ENCODE results near the gene ARID5B.

The ARID5B gene

DNA sequence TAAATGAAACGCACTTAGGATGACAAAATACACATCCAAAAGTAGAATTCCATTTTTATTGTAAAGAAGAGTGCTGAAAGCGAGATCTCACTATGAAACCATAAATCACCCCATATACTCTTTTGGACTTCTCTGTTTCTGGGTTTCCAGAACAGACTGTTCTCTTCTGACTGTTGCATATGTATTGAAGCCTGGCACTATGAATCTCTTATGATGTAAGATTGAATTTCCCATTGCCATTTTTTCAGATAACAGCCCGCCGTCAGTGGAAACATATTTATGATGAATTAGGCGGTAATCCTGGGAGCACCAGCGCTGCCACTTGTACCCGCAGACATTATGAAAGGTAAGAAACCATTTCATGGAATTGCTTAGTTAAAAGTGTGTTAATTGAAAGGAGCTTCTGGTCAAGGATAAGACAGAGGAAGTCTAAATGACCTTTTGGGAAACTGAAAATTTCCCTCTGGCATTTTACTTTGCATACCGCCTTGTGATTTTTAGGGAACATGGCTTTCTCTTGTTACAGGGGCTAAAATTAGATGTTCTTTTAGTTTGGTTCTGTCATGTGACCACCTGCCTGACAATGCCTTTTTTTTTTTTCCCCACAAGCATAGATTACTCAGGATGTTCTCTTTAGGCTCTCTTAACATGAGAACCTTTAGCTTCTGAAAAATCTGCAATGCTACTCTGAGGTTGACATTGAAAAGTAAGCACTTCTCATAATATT lies 168.1 kb downstream of the ARID5B start:
- H3K27ac ChIP-seq = no peak overlapping the region
- TF ChIP-seq, protein P1, sequence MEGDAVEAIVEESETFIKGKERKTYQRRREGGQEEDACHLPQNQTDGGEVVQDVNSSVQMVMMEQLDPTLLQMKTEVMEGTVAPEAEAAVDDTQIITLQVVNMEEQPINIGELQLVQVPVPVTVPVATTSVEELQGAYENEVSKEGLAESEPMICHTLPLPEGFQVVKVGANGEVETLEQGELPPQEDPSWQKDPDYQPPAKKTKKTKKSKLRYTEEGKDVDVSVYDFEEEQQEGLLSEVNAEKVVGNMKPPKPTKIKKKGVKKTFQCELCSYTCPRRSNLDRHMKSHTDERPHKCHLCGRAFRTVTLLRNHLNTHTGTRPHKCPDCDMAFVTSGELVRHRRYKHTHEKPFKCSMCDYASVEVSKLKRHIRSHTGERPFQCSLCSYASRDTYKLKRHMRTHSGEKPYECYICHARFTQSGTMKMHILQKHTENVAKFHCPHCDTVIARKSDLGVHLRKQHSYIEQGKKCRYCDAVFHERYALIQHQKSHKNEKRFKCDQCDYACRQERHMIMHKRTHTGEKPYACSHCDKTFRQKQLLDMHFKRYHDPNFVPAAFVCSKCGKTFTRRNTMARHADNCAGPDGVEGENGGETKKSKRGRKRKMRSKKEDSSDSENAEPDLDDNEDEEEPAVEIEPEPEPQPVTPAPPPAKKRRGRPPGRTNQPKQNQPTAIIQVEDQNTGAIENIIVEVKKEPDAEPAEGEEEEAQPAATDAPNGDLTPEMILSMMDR (IDR thresholded peaks at IDR 0.05) = no peak
- no peak for TF ChIP-seq ZFX (IDR thresholded peaks at IDR 0.05; ENCODE audit: borderline replicate concordance)

DNA sequence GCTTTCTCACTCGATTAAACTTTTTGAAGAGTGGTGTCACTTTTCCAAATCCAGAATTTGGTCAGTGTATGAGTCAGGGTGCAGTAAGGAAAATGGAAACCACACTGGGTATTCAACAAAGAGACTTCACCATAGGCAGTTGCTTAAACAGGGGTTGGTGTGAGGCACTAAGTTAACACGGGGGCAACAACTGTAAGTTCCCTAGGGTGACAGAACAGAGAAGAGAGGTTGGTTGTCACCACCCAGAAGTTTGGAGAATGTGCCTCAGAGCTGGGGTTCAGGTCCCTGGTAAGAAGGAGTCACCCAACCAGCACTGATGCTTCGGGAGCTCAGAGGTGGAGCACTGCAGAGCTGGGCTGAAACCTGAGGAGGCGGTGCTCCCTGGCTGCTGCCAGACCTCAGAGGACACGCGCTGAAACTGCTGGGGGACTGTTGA lies 170.4 kb downstream of the ARID5B start:
- no peak overlapping the region for H3K27ac ChIP-seq
- TF ChIP-seq, protein P1 (IDR thresholded peaks at IDR 0.05) = no peak
- TF ChIP-seq ZFX (IDR thresholded peaks at IDR 0.05; ENCODE audit: borderline replicate concordance) = no peak

DNA sequence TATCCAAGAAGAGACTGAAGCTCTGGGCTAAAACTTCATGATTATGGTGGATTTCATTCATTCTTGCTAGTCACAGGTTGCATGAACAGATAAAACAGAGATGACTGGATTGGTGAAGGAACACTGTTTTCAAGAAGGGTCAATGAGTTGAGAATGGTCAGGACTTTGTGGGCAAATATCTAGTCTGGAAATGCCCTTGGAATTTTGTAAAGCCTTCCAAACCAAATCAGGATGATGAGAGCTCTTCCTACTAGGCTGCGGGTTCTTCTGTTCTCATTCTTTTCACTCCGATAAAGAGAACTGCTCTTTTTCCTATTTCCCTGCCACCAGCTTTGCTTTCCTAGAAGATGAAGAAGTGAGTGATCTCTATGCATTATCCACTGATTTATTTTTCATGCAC lies 171.4 kb downstream of the ARID5B start:
- TF ChIP-seq, protein P1 (IDR thresholded peaks at IDR 0.05) = no peak
- TF ChIP-seq ZFX (IDR thresholded peaks at IDR 0.05; ENCODE audit: borderline replicate concordance) = no peak
- peak overlapping the region; percentile 25; the same call in 1 of the 2 replicates for H3K27ac ChIP-seq

DNA sequence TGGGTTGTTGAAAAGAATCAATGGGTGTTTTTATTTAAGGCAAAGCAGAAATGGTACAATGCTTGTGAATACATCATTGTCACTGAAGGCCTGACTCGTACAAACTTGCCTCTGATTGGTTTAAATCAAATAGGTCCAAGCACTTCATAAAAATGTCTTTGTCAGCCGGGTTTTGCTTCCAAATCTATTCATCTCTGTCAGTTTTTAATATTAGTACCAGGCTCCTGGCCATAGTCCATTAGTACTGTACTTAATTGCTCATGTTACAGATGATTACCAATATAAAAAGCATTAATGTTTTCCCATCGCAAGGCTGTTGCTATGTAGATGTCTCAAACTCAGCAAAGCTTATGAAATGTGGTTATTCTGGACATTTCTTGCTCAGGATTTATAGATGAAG lies 171.9 kb downstream of the ARID5B start:
- H3K27ac ChIP-seq = peak overlapping the region; percentile 2; the same call in 1 of the 2 replicates
- TF ChIP-seq, protein P1 (IDR thresholded peaks at IDR 0.05) = no peak
- no peak for TF ChIP-seq ZFX (IDR thresholded peaks at IDR 0.05; ENCODE audit: borderline replicate concordance)

DNA sequence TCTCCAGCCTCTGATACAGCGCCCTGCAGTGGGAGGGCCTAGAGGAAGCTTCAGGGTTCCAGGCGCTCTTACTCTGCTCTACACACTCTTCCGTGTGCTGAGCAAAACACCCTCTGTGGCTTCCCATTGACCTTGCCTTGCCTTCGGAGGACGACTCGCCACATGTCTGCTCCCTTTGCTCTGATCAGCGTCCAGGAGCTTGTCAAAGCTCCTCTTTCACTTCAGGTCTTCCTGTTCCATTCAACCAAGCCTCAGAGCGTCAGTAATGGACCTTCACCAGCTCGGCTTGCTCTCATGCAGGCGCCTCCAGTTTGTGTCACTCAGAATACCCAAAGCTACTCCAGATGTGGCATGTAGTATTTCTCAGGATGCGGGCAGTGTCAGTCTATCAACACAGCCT lies 173.9 kb downstream of the ARID5B start:
- H3K27ac ChIP-seq = no peak overlapping the region
- TF ChIP-seq, protein P1 (IDR thresholded peaks at IDR 0.05) = no peak
- no peak for TF ChIP-seq ZFX (IDR thresholded peaks at IDR 0.05; ENCODE audit: borderline replicate concordance)

DNA sequence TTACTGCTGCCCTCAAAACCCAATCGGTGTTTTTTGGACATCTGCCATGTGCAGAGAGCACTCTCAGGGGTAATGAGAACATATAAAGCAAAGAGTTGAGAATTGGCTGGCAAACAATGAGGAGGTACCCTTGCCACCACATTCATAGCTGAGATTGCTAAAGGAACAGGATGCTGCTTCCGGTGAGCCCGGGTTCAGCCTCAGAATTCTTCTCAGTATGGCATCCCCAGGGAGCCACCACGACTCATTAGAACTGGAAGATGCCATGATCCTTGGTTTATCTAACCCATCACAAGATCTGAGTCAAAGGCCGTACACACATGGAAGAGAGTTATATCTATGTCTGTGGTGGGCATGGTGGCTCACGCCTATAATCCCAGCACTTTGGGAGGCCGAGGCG lies 174.4 kb downstream of the ARID5B start:
- no peak overlapping the region for H3K27ac ChIP-seq
- TF ChIP-seq, protein P1 (IDR thresholded peaks at IDR 0.05) = no peak
- TF ChIP-seq ZFX (IDR thresholded peaks at IDR 0.05; ENCODE audit: borderline replicate concordance) = no peak

DNA sequence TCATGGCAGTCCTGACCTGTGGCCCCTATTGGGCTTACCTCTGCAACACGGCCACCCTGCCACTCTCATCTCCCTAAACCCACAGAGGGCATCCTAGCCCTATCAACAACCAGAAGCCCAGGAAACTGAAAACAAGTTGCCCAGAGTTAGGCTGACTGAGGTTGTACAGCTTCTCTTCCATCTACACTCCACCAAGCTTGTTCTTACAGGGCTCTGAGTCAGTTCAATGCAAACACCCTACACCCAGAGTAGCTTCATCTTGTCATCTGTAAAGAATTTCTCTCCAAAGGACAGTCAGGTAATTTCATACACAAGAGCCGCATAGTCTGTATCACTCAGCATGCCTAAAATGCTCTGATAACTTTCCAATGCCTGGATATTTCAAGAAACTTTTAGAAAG lies 175.4 kb downstream of the ARID5B start:
- peak overlapping the region; percentile 30; the same call in 1 of the 2 replicates for H3K27ac ChIP-seq
- TF ChIP-seq, protein P1 (IDR thresholded peaks at IDR 0.05) = no peak
- TF ChIP-seq ZFX (IDR thresholded peaks at IDR 0.05; ENCODE audit: borderline replicate concordance) = no peak
